ENCODE measurements around the gene XYLT1. TPM values are rescaled to one million over a fixed set of nuclear protein-coding genes. Genes with fewer than 3 reads are reported as not detected.

Gene XYLT1
- polyA plus RNA-seq, 1 donor: 5.5 TPM

DNA sequence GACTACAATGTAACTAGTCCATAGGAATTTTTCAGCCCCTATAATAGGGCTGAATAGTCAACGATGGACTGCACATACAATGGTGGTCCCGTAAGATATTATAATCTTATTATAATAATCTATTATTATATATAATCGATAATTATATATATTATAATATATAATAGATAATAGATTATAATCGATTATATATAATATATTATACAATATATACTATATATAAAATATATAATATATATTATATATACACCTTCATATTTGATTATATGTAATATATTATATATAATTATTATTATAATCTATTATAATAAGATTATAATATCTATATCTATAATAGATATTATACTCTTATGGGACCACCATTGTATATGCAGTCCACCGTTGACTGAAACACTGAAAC, 238.8 kb downstream of the XYLT1 start:
- no peak for DNase-seq (ENCODE audit: low read depth)

- no peak for DNase-seq (ENCODE audit: low read depth)
Measured at GRCh38 chr16:17230932-17231581, 239.7 kb downstream of the XYLT1 start.

GRCh38 chr16:17229766-17230165, 241.0 kb downstream of the XYLT1 start:
- no peak for DNase-seq (ENCODE audit: low read depth)

DNA sequence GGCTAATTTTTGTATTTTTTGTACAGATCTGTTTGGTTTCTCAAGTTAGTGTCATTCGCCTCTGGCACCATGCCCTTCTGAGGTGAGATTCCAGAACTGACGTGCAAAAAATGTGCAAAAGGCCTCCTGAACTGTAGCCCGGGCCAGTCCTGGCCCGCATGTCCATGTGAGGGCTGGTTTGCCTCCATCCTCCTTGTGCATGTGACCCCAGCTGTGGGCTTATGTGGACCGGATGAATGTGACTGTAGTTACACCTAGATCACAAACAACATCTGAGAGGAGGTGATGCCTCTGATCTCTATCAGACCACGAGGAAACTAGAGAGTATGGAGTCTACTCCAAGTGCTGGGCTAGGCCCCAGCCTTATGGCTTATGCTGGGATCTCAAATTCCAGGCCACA, 241.6 kb downstream of the XYLT1 start:
- no peak for DNase-seq (ENCODE audit: low read depth)

GRCh38 chr16:17228708-17229055, 242.1 kb downstream of the XYLT1 start:
- no peak for DNase-seq (ENCODE audit: low read depth)

- no peak for DNase-seq (ENCODE audit: low read depth)
Measured at GRCh38 chr16:17228048-17228707, 242.6 kb downstream of the XYLT1 start.

GRCh38 chr16:17227278-17227677, 243.5 kb downstream of the XYLT1 start:
- no peak for DNase-seq (ENCODE audit: low read depth)

DNA sequence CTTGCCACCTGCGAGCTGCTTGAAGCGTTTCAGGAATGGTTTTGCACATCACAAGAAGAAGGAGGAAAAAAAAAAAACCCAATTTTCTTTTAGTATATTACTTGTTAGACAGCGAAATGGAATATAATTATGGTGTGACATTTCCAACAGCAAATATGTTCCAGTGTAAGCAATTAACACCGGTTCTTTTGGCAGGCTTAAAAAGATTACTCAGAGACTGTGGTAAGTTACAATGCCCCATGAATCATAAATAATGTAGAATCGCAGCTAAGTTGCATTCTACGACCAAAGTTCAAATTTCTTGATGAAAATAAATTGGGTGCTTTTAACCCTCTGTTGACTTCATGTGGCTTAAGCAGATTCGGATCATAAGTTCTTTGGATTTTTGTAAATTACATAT, 245.2 kb downstream of the XYLT1 start:
- no peak for DNase-seq (ENCODE audit: low read depth)

DNA sequence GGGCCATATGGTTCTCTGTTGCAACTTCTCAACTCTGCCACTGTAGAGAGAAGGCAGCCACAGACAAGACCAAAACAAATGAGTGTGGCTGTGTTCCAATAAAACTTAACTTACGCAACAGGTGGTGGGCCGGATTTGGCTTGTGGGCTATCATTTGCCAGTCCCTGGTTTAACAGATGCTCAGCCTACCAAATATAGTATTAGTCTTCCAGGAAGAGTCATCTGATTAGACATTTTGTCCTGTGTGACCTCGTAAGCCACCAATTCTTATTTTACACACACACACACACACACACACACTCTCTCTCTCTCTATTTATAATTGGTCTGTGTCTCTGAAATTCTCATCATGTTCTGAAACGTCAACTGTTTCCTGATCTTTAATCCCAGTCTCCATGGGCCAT, 245.9 kb downstream of the XYLT1 start:
- DNase-seq (ENCODE audit: low read depth): peak; percentile 34

DNA sequence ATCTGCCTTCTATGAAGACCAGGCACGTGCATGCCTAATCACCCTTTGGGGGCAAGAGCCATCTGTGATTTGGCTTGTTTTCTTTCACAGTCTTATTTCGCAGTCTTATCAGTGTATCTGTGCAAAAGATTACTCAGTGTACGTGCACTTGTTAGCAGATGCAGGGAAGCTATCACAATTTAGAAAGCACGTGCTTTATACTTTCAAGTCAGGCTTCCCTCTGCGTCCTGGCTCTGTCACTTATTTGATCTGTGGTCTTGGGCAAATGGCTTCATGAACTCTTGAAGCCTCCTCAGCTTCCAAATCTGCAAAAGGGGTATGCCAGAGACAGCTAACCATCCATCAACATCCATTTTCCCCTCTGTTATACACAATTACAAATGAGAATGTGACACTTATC, 246.4 kb downstream of the XYLT1 start:
- DNase-seq (ENCODE audit: low read depth): no peak

DNA sequence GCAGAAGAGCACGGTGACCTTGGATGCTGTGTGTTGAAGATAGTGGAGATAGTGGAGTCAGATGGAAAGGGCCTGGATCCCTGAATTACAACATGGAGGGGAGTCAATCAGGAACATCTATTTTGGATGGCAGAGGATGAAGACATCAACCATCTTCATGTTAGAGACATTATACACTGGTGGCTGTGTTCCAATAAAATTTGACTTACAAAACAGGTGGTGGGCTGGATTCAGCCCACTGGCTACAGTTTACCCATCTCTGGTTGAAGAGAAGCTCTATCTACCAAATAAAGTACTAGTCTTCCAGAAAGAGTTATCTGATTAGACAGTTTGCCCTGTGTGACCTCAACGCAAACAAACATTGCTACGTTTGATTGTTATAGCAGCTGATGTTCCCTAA, 247.2 kb downstream of the XYLT1 start:
- no peak for DNase-seq (ENCODE audit: low read depth)

- no peak for DNase-seq (ENCODE audit: low read depth)
Measured at GRCh38 chr16:17222871-17223401, 247.8 kb downstream of the XYLT1 start.

GRCh38 chr16:17219991-17220390, 250.8 kb downstream of the XYLT1 start:
- DNase-seq (ENCODE audit: low read depth): no peak

GRCh38 chr16:17215936-17216335, 254.8 kb downstream of the XYLT1 start:
- no peak for DNase-seq (ENCODE audit: low read depth)

DNA sequence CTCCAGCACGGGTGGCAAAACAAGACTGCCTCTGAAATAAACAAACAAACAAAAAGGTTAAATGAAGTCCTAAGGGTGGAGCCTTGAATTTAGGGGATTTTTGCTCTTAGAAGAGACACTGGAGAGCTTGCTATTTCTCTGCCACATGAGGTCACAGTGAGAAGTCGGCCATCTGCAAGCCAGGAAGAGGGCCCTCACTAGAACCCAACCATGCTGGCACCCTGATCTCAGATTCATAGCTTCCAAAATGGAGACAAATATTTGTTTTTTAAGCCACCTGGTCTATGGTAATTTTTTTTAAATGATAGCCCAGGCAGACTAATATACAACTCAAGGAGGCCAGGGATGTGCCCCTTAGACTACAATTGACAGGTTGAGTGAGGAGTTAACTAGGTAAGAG, 255.5 kb downstream of the XYLT1 start:
- DNase-seq (ENCODE audit: low read depth): no peak

DNA sequence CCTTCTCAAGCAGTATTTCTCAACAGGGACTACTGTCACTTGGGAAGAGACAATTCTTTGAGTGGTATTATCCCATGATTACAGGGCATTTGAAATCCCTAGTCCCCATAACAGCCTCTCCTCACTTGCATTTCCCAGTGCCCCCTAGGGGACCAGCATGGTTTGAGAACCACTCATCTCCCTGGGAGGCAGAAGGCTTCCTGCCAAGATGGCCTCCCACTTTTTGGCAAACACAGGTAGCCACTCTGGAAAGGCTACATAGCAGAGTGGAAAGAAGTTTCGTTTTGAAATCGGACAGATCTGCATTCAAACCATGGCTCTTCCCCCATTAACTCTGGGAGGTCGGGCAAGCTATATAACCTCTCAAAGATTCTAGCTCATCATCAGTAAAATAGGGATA, 256.8 kb downstream of the XYLT1 start:
- DNase-seq (ENCODE audit: low read depth): no peak

- DNase-seq (ENCODE audit: low read depth): no peak
Measured at GRCh38 chr16:17213025-17213424, 257.7 kb downstream of the XYLT1 start.

GRCh38 chr16:17212606-17213005, 258.2 kb downstream of the XYLT1 start:
- no peak for DNase-seq (ENCODE audit: low read depth)

GRCh38 chr16:17211797-17212196, 259.0 kb downstream of the XYLT1 start:
- no peak for DNase-seq (ENCODE audit: low read depth)

DNA sequence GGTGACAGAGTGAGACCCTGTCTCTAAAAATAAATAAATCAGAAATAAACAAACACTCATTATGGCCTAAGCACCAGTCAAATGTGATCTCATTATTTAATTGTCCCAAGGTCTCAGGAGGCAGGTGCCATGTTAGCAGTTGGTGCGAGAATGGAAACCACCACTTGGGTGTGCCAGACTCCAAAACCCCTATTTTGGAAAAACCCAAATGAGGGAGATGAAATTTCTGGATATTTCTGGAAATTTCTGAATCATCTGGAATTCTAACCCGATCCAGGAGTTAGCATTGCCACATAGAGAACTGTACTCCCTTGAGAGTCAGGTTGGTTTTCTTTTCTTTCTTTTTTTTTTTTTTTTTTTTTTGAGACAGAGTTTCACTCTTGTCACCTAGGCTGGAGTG, 264.0 kb downstream of the XYLT1 start:
- DNase-seq (ENCODE audit: low read depth): no peak

DNA sequence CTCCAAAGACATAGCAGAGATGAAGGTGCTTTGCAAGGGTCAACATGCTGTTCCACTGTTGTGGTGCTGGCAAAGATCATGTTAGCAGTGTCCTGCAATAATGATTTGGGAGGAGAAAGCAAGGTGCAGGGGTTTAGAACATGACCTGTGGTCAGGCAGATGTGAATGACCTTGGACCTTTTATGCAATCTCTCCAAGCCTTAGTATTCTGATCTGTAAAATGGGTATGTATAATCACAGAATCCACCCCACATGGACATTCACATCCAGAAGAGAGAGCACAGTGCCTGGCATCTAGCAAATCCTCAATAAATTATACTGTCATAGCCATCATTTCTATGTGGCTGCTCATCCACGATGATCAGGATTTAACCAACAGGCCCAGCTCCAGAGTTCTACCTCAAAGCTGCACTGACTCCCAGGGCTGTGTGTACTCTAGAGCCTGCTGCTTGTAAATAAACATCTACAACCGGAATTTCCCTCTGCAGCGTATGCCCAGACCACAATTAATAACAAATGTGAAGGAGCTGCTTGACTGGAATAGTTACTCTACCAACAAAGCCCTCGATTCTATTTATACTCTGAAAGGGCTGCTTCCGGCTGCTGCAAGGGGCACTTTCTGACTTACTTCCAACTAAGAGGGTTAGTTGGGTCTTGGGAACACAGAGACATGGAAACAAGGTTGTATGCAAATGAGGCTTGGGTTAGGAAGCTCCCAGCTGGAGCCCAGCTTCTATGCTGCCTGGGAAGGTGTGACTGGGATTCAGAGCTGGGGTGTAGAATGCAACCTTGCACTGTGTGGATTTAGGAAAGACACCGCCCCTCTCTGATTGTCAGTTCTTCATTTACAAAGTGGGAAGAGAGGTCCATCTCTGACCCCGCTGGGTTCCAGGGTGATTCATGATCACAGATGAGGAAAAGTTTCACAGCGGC, 265.2 kb downstream of the XYLT1 start:
- DNase-seq (ENCODE audit: low read depth): no peak

DNA sequence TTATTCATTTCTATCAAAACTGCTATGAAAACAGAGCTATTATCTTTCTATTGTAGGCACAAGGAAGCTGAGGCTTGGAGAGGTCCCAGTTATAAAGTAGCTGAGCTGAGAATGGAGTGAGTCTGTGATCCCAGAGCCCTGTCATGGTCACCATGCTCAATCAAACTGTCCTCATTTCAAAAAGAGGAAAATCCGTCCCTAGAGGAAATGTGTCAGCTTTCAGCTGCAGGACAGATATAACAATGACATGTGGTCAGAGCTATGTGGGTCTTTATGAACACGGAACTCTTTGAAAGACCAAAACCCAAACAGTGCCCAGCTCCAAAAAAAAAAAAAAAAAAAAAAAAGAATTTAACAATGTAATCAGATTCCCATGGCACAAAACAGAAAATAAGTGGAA, 266.1 kb downstream of the XYLT1 start:
- no peak for DNase-seq (ENCODE audit: low read depth)

GRCh38 chr16:17204206-17204605, 266.6 kb downstream of the XYLT1 start:
- DNase-seq (ENCODE audit: low read depth): no peak

Data from forelimb muscle (tissue), 1 donor.